ENCODE data around the gene ADIRF.

GRCh38 chr10:86969421-86970041 lies 1.2 kb downstream of the ADIRF start:
- TF ChIP-seq CTCF (IDR thresholded peaks at IDR 0.05; ENCODE audit: poor library complexity, severe bottlenecking), result no peak
- TF ChIP-seq, protein P1, sequence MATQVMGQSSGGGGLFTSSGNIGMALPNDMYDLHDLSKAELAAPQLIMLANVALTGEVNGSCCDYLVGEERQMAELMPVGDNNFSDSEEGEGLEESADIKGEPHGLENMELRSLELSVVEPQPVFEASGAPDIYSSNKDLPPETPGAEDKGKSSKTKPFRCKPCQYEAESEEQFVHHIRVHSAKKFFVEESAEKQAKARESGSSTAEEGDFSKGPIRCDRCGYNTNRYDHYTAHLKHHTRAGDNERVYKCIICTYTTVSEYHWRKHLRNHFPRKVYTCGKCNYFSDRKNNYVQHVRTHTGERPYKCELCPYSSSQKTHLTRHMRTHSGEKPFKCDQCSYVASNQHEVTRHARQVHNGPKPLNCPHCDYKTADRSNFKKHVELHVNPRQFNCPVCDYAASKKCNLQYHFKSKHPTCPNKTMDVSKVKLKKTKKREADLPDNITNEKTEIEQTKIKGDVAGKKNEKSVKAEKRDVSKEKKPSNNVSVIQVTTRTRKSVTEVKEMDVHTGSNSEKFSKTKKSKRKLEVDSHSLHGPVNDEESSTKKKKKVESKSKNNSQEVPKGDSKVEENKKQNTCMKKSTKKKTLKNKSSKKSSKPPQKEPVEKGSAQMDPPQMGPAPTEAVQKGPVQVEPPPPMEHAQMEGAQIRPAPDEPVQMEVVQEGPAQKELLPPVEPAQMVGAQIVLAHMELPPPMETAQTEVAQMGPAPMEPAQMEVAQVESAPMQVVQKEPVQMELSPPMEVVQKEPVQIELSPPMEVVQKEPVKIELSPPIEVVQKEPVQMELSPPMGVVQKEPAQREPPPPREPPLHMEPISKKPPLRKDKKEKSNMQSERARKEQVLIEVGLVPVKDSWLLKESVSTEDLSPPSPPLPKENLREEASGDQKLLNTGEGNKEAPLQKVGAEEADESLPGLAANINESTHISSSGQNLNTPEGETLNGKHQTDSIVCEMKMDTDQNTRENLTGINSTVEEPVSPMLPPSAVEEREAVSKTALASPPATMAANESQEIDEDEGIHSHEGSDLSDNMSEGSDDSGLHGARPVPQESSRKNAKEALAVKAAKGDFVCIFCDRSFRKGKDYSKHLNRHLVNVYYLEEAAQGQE (IDR thresholded peaks at IDR 0.05; ENCODE audit: borderline replicate concordance), result no peak
